Measurements from ENCODE around the gene SEPTIN1. TPM values are rescaled to one million over a fixed set of nuclear protein-coding genes. Genes with fewer than 3 reads are reported as not detected.
A peak's percentile ranks its signal among the peaks of the same experiment; 100 is the strongest.

SEPTIN1 gene
- total RNA-seq, 1 experiment from 2014 or later, result 0.80 TPM

DNA sequence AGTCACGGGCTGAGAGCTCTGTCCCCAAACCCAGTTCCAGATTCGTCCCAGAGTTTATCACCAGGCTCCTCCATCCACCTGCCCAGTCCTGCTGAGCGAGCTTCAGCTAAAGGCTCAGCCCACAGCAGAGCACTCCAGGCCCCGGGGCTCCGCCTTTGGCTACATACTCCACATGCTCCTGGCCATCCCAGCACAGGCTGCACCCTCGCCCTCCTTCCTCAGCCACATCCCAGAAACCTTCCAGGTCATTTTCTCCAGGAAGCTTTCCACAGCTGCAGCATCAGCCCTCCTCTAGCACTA, 22.5 kb downstream of the SEPTIN1 start:
- no peaks in the 10 kb centered on the region; the same call in none of the 2 replicates for H3K36me3 ChIP-seq (replicated peaks; ENCODE audit: control insufficient read depth, insufficient read depth, low read length)
- DNase-seq, result no peak
- H3K4me3 ChIP-seq (ENCODE audit: insufficient read depth, low read depth, low read length), result no peak overlapping the region
- no peaks in the 10 kb centered on the region for H3K27me3 ChIP-seq (ENCODE audit: control insufficient read depth, insufficient read depth, low read length)

DNA sequence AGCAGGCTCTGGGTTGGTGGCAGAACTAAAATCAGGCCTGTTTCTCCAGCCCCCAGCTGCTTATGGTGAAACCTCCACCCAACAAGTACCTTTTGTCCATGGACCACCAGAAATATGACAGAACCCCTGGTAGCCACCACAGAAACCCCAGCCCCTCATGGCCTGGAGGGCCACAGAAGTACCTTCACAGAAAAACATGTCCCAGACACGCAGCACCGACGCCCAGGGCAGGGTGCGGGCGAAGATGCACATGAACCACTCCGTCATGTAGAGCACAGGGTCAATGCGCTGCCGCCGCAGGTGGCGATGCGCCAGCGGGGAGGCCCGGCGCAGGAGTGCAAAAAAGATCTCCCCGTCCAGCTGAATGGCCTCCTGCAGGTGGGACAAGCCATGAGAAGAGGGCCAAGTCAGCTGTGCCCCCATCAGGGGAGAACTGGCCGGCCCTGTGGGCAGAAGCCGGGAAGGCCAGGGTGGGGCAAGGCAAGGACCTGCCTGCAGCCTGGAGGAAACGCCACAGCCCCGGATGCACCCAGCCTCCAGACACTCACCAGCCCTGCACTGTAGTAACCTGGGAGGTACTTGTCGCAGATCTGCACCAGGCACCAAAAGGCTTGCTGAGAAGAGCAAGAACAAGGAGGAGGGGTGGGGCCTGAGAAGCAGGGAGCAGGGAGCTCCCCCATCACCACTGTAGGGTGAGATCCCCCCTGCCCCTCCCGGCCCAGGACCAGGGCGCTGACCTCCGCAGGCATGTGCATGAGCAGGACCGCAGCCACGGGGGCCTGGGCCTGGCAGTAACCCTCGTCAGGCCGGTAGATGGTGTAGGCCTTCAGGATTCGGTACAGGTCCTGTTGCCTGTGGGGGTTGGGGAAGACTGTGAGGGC, 23.1 kb downstream of the SEPTIN1 start:
- Histone ChIP-seq H3K27me3 (ENCODE audit: control insufficient read depth, insufficient read depth, low read length) (no peaks in the 10 kb centered on the region), H3K36me3 (replicated peaks; ENCODE audit: control insufficient read depth, insufficient read depth, low read length) (no peaks in the 10 kb centered on the region; the same call in none of the 2 replicates), H3K4me3 (ENCODE audit: insufficient read depth, low read depth, low read length) (no peak overlapping the region)
- DNase-seq, result no peak

GRCh38 chr16:30358577-30358936, 23.8 kb downstream of the SEPTIN1 start:
- Histone ChIP-seq H3K27me3 (ENCODE audit: control insufficient read depth, insufficient read depth, low read length) (no peaks in the 10 kb centered on the region), H3K4me3 (ENCODE audit: insufficient read depth, low read depth, low read length) (no peak overlapping the region), H3K36me3 (replicated peaks; ENCODE audit: control insufficient read depth, insufficient read depth, low read length) (peaks cover 4% of the 10 kb centered on the region)
- DNase-seq, result no peak

DNA sequence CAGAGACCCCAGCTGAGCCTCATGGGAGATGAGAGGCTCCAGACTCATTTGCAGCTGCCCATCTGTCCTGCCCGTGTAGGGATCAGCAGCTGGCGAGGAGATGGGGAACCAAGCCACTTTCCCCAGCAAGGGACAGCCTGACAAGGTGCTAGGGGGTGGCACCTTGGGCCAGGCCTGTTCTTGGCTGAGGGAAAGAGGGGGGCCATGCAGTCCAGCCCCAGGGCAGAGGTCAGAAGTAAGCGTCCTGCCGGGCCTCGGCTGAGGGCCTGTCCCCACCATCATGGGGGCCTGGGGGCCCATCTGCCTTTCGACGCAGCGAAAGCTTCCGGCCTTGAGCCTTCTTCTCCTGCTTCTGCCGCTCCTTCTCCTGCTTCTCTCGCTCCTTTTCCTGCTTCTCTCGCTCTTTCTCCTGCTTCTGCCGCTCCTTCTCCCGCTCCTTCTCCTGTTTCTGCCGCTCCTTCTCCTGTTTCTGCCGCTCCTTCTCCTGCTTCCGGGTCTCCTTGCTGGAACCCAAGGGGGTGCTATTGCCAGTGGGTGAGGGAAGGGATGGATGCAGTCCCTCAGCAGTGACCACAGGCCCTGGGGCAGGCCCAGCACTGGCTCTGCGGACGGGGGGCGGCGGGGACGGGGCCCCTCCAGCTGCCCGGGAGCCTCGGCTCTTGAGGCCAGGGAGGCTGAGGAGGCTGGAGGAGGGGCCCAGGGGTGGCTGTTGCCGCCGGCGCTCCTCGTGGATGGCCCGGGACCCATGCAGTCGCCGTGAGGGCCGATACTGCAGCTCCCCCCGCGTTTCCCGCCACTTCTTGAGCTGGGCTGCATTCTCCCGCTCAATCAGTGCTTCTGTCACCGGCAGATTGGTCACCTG, 24.4 kb downstream of the SEPTIN1 start:
- no peaks in the 10 kb centered on the region for H3K27me3 ChIP-seq (ENCODE audit: control insufficient read depth, insufficient read depth, low read length)
- no peak overlapping the region for H3K4me3 ChIP-seq (ENCODE audit: insufficient read depth, low read depth, low read length)
- H3K36me3 ChIP-seq (replicated peaks; ENCODE audit: control insufficient read depth, insufficient read depth, low read length), result peaks cover 9% of the 10 kb centered on the region
- DNase-seq, result no peak

DNA sequence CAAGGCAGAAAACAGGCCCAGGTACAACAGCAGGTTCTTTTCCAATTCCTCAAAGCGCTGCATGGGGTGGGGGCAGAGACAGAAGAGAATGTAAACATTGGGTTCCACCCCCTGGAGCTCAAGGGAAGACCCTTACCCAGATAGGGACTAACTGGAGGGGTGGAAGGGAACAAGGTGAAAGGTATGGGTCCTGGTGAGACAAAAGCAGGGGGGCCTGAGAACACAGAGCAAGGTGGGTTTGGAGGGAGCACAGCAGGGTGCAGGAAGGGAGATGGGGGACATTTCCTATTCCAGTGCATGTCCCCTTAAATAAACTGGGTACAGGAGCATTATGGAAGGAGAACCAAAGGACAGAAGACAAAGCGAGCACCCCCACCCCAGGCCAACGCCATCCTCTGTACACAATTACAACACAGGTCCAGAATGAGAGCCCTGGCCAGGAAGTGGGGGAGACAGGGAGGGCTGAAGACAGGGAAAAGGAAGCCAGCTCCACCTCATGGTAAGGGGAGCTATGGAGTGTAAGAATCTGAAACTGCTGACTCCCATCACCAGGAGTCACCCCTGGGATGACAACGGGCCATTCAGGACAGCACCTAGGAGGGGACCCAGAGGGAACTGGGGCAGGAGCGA, 25.2 kb downstream of the SEPTIN1 start:
- H3K4me3 ChIP-seq (ENCODE audit: insufficient read depth, low read depth, low read length), result no peak overlapping the region
- H3K36me3 ChIP-seq (replicated peaks; ENCODE audit: control insufficient read depth, insufficient read depth, low read length), result peaks cover 16% of the 10 kb centered on the region
- no peaks in the 10 kb centered on the region for H3K27me3 ChIP-seq (ENCODE audit: control insufficient read depth, insufficient read depth, low read length)
- DNase-seq, result no peak

GRCh38 chr16:30356401-30357084, 25.8 kb downstream of the SEPTIN1 start:
- peaks cover 21% of the 10 kb centered on the region for H3K36me3 ChIP-seq (replicated peaks; ENCODE audit: control insufficient read depth, insufficient read depth, low read length)
- H3K27me3 ChIP-seq (ENCODE audit: control insufficient read depth, insufficient read depth, low read length), result no peaks in the 10 kb centered on the region
- DNase-seq, result no peak
- H3K4me3 ChIP-seq (ENCODE audit: insufficient read depth, low read depth, low read length), result no peak overlapping the region

DNA sequence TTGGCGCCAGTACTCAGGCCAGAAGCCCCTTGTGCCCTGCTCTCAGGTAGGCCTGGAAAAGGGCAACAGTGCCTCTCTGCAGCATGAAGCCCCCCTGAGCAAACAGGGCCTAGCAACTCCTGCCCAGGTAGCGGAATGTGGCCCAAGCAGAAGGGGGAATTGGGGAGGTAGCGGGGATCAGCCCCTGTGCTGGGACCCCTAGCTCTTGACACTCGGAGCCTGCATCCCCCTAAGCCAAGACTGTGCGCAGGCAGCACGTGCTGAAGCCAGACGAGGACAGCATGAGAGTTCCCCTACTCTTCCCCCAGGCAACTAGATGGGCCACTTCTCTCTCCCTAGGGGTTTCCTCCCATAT, 26.4 kb downstream of the SEPTIN1 start:
- peaks cover 27% of the 10 kb centered on the region for H3K36me3 ChIP-seq (replicated peaks; ENCODE audit: control insufficient read depth, insufficient read depth, low read length)
- no peaks in the 10 kb centered on the region for H3K27me3 ChIP-seq (ENCODE audit: control insufficient read depth, insufficient read depth, low read length)
- peak overlapping the region; percentile 98 for H3K4me3 ChIP-seq (ENCODE audit: insufficient read depth, low read depth, low read length)
- DNase-seq, result no peak

GRCh38 chr16:30355144-30355953, 27.0 kb downstream of the SEPTIN1 start, which contains the start of gene CD2BP2:
CD2BP2 (minus strand) TSS chr16:30355308; CDS start chr16:30354681, 627 bp downstream.
- Histone ChIP-seq H3K27me3 (ENCODE audit: control insufficient read depth, insufficient read depth, low read length) (no peaks in the 10 kb centered on the region), H3K4me3 (ENCODE audit: insufficient read depth, low read depth, low read length) (peak within 1 kb of the TSS; percentile 98), H3K36me3 (replicated peaks; ENCODE audit: control insufficient read depth, insufficient read depth, low read length) (peaks cover 29% of the 10 kb centered on the region)
- peak; percentile 96 for DNase-seq

- Histone ChIP-seq H3K27me3 (ENCODE audit: control insufficient read depth, insufficient read depth, low read length) (no peaks in the 10 kb centered on the region), H3K36me3 (replicated peaks; ENCODE audit: control insufficient read depth, insufficient read depth, low read length) (peaks cover 29% of the 10 kb centered on the region), H3K4me3 (ENCODE audit: insufficient read depth, low read depth, low read length) (peak overlapping the region; percentile 98)
- peak; percentile 86 for DNase-seq
Measured at GRCh38 chr16:30354423-30355143, 27.8 kb downstream of the SEPTIN1 start.

DNA sequence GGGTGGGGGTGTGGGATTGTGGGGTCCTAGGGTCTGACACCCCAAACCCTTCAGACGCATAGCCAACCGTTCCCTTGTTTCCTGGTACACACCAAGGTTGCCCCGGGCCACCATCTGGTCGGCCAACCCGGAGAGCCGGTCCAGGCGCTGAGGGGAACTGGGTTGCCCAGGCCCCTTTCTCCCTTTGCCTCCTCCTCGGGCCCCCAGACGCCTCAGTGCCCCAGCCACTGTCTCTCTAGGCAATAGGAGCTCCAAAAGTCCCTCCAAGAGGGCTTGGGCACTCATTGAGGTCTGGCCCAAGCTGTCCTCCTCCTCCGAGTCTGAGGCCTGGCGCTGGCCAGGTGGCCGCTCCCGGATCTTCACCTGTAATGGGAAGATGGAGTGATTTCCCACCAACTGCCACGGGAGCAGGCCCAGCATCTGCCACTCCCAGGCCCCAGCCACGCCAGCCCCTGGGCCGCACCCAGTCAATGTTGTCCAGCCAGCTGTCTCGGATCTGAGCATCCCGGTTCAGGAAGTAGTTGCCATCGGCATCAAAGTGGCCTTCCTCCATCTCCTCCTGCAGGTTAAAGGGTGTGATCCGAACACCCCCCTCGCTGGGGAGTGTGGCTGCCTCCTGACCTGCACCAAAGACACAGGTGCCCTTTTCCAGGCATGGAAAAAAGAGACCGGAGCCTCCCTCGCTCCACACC, 28.8 kb downstream of the SEPTIN1 start:
- Histone ChIP-seq H3K27me3 (ENCODE audit: control insufficient read depth, insufficient read depth, low read length) (no peaks in the 10 kb centered on the region), H3K36me3 (replicated peaks; ENCODE audit: control insufficient read depth, insufficient read depth, low read length) (peaks cover 29% of the 10 kb centered on the region), H3K4me3 (ENCODE audit: insufficient read depth, low read depth, low read length) (no peak overlapping the region)
- DNase-seq, result no peak

DNA sequence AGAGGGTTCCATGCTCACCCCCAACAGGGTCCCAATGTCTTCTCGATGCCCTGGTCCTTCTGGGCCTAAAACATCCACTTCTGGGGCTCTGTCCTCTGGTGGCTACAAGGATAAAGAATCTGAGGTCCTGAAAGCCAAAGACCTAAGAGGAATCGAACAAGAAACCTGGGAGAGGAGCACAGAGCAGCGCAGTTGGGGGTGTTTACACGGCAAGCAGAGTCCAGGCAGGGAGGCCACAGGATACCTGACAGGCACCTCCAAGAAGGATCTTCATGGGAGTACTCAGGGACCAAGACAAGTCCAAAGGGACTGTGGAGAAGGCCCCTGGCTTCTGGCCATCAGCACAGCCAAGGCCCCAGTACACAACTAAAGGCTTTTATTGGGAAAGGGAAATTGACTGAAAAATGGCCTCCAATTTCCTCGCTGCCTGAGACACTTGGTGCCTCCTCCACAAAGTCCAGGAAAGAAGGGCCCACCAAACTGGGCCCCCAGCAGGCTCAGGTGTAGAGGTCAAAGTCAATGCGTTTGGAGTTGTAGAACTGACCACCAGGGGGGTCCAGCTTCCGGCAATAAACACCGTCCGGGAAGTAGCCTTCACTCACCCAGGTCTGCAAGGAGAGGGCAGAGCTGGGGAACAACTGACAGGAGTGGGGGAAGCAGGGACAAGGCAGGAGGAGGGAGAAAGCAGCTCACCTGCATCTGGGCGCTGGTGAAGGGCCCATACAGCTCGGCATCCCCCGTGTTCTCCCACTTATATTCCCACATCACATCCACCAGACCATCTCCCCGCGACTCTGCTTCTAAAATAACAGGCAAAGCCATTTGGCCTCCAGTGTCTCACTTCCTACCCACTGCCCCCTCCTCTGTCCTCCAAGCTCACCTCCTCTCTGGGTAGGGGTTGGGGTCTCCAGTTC, 29.6 kb downstream of the SEPTIN1 start:
- Histone ChIP-seq H3K27me3 (ENCODE audit: control insufficient read depth, insufficient read depth, low read length) (no peaks in the 10 kb centered on the region), H3K4me3 (ENCODE audit: insufficient read depth, low read depth, low read length) (no peak overlapping the region), H3K36me3 (replicated peaks; ENCODE audit: control insufficient read depth, insufficient read depth, low read length) (peaks cover 29% of the 10 kb centered on the region)
- no peak for DNase-seq

Measured in H7 (cell line).